Suprapubic skin (tissue), 3 donors: Measurements from ENCODE around the gene SHLD1.

ENCODE experiments used
- CTCF ChIP-seq, 2 donors: fragments of 200-600 bp in 1 of 2; fragments of 450-650 bp in 1 of 2; sonication (generic) in 1 of 2; IDR thresholded peaks; one replicate each; pipeline ENCODE4 v1.5.1; 2016 to 2019; ENCODE audit warnings: antibody characterized with exemption in 2 of 2, mild to moderate bottlenecking in 1 of 2, moderate library complexity in 1 of 2
- POLR2A ChIP-seq, 2 donors: fragments of 450-650 bp; IDR thresholded peaks; one replicate each; pipeline ENCODE4 v1.6.1; 2017; ENCODE audit warnings: antibody characterized with exemption in 2 of 2, mild to moderate bottlenecking in 2 of 2, moderate library complexity in 2 of 2

- TF ChIP-seq CTCF (IDR thresholded peaks at IDR 0.05) (no peak), POLR2A (IDR thresholded peaks at IDR 0.05) (no peak)
Observed at GRCh38 chr20:5807431-5807830, 57.2 kb downstream of the SHLD1 start.
